Stimulated activated CD4-positive, alpha-beta T cell treated with anti-CD3 and anti-CD28 coated beads, Interleukin-1b, Interleukin-23, amount 100 ng/mL, for 24 hours (primary cell): ENCODE measurements around the gene ABHD12.
A peak's percentile ranks its signal among the peaks of the same experiment; 100 is the strongest.

Experiments used
- DNase-seq, 4 experiments: peaks; one replicate each; pipeline ENCODE4 v3.0.0-alpha.2; 2020; ENCODE audit warnings: low read depth in 4 of 4, low spot score in 1 of 4

Gene ABHD12

DNA sequence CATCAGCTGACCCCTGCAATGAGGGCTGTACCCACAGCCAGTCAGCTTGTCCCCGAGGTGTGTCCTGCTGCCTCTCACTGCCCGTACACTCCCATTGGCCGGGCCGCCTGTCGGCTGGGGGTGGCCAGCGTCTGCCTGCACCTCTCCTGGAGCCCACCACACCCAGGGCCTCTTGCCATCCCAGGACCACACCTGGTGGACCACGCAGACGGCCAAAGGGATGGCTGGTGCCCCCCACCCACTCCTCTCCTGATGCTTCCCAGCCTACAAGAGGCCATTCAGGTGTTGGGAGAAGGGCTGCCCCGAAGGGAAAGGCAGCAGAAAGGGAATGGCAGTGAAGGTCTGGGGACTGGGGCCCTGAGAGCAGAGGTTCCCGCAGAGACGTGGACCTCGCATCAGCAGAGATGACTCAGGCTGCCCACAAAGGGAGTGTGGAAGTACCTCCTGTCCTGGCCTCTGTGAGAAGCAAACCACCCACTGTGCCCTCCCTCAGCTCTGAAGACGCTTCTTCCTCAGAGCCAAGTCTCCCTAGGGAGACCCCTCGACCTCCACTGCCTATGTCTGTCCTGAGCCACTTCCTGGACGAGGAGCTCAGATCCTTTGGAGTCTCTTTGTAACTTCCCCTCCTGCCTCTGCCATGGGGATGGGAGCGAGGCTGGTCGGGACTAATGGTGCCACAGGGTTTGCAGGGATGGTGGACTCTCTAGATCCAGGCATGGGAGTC lies 81.8 kb downstream of the ABHD12 start:
- DNase-seq, result no peak

DNA sequence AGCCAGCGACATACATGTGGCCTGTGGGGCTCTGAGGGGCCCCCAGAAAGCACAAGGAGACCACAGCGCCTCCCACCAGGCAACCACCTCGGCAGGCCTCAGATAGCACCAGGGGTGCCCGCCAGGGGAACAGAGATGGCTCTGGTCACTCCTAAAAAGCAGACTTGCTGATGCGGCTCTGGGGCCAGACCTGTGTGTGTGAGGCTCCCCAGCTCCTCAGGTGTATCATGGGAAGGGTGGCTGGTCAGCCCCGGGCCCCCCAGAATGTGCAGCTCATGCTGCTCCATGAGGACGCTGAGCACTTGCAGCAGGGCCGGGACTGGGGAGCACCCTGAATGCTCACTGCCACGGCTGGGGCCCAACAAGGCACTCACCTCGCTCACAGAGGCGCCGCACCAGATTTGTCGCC lies 82.5 kb downstream of the ABHD12 start:
- no peak for DNase-seq

- DNase-seq, result no peak
Measured at GRCh38 chr20:25306991-25307903, 83.4 kb downstream of the ABHD12 start.

DNA sequence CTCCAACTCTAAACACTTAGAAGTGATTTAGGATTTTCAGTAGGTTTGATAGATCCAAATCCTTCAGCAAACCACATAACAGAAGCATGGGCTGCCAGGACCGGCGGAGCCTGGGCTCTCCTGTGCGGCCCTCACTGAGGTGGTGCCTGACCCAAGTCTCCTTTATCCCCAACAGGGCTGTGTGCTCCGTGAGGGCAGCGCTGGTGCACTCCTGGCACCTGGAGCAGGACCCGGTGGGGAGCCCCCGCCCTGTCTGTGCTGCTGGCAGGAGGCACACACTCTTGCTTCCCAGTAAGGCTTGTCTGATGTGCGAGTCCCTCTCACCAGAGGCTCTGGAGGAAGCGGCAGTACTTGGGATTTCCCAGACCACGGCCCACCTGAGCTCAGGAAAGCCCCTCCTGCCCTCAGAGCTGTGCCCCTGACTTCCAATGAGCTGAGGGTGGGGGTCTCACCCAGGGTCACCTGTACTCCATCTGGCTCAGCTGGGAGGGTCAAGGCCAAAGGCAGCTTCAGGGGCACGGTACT lies 86.5 kb downstream of the ABHD12 start:
- no peak for DNase-seq

DNA sequence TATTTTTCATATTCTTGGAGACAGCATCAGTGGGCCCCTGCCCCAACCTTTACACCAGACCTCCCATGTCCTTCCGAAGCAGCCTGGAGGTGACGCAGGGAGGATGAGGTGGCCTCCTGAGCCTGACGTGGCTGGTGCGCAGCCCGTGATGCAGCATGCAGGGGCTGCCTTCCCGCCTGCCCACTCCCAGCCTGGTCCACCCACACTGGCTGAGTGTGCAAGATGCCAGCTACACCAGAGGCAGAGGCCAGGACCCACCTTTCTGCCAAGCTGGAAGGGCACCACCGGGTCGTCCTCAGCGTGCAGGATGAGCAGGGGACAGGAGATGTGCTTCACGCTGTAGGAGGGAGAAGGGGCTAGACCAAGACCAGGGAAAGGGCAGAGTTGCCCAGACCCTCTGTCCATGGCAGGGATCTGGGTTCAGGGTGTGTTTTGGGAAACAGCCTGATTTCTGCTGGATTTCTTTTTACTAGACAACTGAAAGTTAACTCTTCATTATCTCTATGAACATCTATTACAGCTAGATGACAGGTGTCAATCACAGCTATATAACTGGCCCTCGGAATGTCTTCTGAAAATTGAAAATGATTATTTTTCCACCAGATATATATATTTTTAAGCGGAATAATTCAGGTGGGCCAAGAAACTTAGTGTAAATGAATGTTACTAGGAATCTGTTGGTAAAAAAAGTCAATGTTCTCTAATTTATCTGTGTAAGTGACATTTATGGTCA lies 87.2 kb downstream of the ABHD12 start:
- DNase-seq, result no peak

- no peak for DNase-seq
Measured at GRCh38 chr20:25302596-25302995, 88.0 kb downstream of the ABHD12 start.

- no peak for DNase-seq
Measured at GRCh38 chr20:25301357-25301920, 89.2 kb downstream of the ABHD12 start.

- DNase-seq, result no peak
Measured at GRCh38 chr20:25300496-25301170, 90.0 kb downstream of the ABHD12 start.

GRCh38 chr20:25299806-25300205 lies 90.8 kb downstream of the ABHD12 start:
- no peak for DNase-seq

DNA sequence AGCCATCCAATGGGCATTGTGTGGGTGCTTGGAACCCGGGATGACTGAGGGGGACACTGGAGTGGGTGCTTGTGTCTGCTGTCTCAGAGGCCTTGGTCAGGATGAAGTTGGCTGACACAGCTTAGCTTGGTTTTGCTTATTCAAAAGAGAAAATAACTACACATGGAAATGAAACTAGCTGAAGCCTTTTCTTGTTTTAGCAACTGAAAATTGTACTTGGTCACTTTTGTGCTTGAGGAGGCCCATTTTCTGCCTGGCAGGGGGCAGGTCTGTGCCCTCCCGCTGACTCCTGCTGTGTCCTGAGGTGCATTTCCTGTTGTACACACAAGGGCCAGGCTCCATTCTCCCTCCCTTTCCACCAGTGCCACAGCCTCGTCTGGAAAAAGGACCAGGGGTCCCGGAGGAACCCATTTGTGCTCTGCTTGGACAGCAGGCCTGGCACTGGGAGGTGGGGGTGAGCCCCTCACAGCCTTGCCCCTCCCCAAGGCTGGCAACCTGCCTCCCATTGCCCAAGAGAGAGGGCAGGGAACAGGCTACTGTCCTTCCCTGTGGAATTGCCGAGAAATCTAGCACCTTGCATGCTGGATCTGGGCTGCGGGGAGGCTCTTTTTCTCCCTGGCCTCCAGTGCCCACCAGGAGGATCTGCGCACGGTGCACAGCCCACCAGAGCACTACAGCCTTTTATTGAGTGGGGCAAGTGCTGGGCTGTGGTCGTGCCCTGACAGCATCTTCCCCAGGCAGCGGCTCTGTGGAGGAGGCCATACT lies 93.3 kb downstream of the ABHD12 start:
- no peak for DNase-seq

DNA sequence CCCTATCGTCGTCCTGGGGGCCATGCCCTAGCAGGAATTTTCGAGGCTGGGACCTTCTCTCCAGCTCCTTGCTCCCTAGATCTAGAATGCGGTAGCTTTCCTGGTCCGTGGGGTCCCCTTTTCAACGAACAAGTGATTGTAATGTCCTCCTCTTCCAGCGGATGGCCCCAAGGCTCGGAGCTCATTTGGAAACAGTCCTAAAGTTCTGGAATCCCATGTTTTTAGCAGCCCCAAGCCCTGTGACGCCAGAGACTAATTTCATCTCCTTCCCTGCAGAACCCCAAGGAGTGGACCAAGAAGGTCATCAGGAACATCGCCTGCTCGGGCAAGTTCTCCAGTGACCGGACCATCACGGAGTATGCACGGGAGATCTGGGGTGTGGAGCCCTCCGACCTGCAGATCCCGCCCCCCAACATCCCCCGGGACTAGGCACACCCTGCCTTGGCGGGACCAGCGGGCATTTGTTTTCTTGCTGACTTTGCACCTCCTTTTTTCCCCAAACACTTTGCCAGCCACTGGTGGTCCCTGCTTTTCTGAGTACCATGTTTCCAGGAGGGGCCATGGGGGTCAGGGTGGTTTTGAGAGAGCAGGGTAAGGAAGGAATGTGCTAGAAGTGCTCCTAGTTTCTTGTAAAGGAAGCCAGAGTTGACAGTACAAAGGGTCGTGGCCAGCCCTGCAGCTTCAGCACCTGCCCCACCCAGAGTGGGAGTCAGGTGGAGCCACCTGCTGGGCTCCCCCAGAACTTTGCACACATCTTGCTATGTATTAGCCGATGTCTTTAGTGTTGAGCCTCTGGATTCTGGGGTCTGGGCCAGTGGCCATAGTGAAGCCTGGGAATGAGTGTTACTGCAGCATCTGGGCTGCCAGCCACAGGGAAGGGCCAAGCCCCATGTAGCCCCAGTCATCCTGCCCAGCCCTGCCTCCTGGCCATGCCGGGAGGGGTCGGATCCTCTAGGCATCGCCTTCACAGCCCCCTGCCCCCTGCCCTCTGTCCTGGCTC lies 94.2 kb downstream of the ABHD12 start:
- peak in 1 of 4 experiments; percentile 17 for DNase-seq

DNA sequence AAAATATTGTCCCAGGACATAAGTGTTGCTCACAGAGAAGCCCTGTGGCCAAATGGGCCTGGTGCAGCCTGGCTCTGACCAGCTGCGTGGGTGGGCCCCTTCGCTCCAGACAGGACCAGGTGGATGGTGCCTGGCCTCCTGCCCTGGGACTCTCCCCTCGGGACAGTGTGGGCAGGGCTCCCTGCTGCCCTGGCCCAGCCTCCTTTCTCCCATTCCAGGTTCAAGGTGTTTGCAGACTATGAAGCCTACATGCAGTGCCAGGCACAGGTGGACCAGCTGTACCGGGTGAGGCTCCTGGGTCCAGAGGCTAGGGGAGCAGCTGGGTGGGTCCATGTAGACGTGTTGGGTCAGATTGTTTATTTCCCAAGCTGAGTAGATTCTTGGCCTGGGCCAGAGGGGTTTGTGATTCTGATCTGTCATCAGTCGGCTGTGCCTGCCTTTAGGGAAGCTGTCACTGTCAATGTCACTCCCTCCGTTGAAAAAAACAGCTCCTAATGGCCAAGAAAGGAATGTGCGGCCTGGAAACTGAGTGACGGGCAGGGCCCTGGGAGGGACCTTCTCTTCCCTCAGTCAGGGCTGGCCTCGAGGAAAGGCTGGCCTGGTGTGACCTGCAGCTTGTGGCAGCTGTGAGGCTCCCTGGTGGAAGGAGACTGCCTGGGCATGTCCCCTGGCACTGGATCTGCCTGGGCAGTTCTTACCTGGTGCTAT lies 95.1 kb downstream of the ABHD12 start:
- DNase-seq, result no peak

DNA sequence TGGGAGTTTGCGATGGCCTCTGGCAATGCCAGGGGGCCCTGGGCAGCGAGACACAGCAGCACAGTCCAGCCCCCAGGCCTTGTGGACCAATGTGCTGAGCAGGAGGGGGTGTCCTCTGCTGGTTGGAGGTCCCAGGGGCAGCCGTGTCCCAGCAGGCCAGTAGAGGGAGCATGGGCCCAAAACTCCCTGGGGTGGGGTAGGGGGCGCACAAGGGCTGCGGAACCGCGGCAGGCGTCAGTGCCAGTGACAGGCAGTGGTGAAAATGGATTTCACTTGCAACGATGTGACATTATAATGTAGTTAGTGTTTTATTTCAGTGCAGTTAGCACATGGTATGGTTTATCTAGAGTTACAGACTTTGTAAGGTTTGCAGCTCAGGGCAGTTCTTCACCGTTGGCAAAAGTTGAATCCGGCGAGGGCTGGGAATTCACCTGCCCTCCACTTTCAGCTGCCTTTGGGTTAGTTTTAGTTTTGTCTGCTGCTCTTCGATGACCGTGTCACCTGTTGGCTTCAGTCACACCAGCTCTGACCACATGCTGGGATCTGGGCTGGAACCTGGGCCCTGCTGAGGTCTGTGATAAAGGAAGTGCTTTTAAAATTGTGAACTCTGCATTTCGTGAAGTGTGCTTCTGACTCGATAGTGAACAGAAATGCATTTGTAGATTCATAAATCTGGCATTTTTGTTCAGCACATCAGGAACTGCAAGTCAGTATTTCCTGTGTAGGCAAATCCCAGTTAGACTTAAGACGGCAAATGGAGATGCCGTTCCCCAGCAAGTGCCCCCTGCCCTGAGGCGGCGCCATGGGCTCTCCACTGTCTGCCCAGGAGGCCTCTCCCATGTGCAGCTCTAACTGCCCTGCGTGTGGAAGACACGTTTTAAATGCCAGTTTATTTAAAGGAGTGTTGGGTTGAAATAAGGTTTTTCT lies 95.9 kb downstream of the ABHD12 start:
- DNase-seq, result peak in 3 of 4 experiments; percentile 13 to 39 (median 38)

GRCh38 chr20:25293910-25294458 lies 96.7 kb downstream of the ABHD12 start:
- DNase-seq, result no peak

GRCh38 chr20:25293507-25293906 lies 97.1 kb downstream of the ABHD12 start:
- no peak for DNase-seq

GRCh38 chr20:25292176-25292891 lies 98.3 kb downstream of the ABHD12 start:
- DNase-seq, result no peak
